ENCODE results near the gene ACER2.

DNA sequence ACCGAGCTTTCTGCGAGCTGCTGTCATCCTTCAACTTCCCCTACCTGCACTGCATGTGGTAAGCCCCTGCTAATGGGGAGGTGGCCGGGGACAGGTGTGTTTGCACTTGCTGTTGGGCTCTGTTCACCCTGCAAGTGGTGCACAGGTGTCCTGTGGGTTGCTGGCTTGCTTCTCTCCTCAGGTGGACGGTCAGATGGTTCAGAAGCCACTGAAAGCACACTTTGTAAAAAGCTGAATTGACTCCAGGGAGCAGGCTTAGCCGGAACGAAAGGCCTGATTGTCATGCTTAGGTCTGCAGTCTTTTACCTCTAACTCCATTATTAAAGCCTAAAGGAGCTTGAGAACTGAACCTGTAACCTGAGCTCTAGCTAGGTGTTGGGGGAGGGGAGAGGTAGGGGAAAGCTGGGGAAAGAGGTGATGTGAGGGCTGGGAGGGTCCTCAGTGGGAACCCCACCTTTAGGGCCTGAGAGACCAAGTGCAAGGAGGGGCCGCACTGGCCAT lies 37.6 kb downstream of the ACER2 start:
- TF ChIP-seq, protein P1, sequence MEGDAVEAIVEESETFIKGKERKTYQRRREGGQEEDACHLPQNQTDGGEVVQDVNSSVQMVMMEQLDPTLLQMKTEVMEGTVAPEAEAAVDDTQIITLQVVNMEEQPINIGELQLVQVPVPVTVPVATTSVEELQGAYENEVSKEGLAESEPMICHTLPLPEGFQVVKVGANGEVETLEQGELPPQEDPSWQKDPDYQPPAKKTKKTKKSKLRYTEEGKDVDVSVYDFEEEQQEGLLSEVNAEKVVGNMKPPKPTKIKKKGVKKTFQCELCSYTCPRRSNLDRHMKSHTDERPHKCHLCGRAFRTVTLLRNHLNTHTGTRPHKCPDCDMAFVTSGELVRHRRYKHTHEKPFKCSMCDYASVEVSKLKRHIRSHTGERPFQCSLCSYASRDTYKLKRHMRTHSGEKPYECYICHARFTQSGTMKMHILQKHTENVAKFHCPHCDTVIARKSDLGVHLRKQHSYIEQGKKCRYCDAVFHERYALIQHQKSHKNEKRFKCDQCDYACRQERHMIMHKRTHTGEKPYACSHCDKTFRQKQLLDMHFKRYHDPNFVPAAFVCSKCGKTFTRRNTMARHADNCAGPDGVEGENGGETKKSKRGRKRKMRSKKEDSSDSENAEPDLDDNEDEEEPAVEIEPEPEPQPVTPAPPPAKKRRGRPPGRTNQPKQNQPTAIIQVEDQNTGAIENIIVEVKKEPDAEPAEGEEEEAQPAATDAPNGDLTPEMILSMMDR (IDR thresholded peaks at IDR 0.05) = no peak
- TF ChIP-seq POLR2AphosphoS5 (IDR thresholded peaks at IDR 0.05; ENCODE audit: insufficient read depth in 1 of 2, low read depth in 1 of 2) = no peak
